Heart left ventricle (tissue), 13 donors: Measurements from ENCODE around the gene GATA3.

ENCODE experiments used
- CTCF ChIP-seq, 12 donors: fragments of 200-600 bp; sonication (generic) in 4 of 12; IDR thresholded peaks; one replicate each; pipeline versions ENCODE4 v1.5.0 to v1.8.0; 2018 to 2022; ENCODE audit warnings: antibody characterized with exemption in 12 of 12, mild to moderate bottlenecking in 5 of 12
- POLR2A ChIP-seq, 2 donors: fragments of 450-650 bp; IDR thresholded peaks; one replicate each; pipeline ENCODE4 v1.6.1; 2017; ENCODE audit warnings: antibody characterized with exemption in 2 of 2, mild to moderate bottlenecking in 2 of 2, moderate library complexity in 2 of 2
- donor health status: ischemic (EF 13 %, LVEDD 7.1; RV severe dilation, severe dysfunction).
- donor health status: DM: no; HTN: yes; CAD: no.
- donor health status: DM: no; HTN: no; CAD: no.
- donor health status: ischemic (EF 25% LVEDD 6.9; RV normal size, moderate dysfunction).
- donor health status: ischemic (EF 25% LVEDD 5.7; RV mildly dilated, moderate dysfunction).
- donor health status: ischemic (EF 35%, LVEDD 5.7; RV mildly dilated, moderate dysfunction).
- donor health status: nonischemic (EF 11% LVEDD 7.7; RV severe dilation, severe dysfunction).
- donor health status: DM: yes; HTN: yes; CAD: no.
- donor health status: PGD.
- donor health status: ischemic (EF 29% LVEDD 5.4; RV normal size, mild dysfunction).
- donor health status: nonischemic (EF 23%, LVEDD 6.1; RV moderate dilation, normal function).

GRCh38 chr10:8014649-8015048 is 39.8 kb upstream of the GATA3 start:
- TF ChIP-seq CTCF (IDR thresholded peaks at IDR 0.05) (no peak), POLR2A (IDR thresholded peaks at IDR 0.05) (no peak)
